T-helper 17 cell (primary cell): ENCODE measurements around the gene AXIN2. TPM values are rescaled to one million over a fixed set of nuclear protein-coding genes. Genes with fewer than 3 reads are reported as not detected.
A peak's percentile ranks its signal among the peaks of the same experiment; 100 is the strongest.
"Not testable (repeated sequence)": the region's sequence is repeated elsewhere in the genome, so short reads cannot be mapped to it uniquely, and the experiment has no call there.

Source experiments
- ATAC-seq: fragments of 150-1000 bp; cut with Tn5 transposase; 2 replicates; pipeline ENCODE4 v1.10.0; 2021; ENCODE audit warnings: mild to moderate bottlenecking, moderate library complexity
- DNase-seq, 3 donors: peaks; one replicate each; pipeline versions ENCODE4 v3.0.0 to v3.0.0-alpha.2; 2020 to 2021
- H3K9me3 ChIP-seq: one replicate; pipeline ENCODE4 v1.7.0; 2013; ENCODE audit warnings: low read length, mild to moderate bottlenecking; ENCODE audit not compliant: control insufficient read depth, poor library complexity, severe bottlenecking
- H3K27ac Mint-ChIP-seq: one replicate; pipeline ENCODE4 v1.8.0; 2022; ENCODE audit warnings: mild to moderate bottlenecking, moderate library complexity, mixed read lengths
- H3K27me3 Mint-ChIP-seq: one replicate; pipeline ENCODE4 v1.8.0; 2022; ENCODE audit warnings: mixed read lengths
- H3K36me3 Mint-ChIP-seq: one replicate; pipeline ENCODE4 v1.8.0; 2022; ENCODE audit warnings: low read depth, mixed read lengths
- H3K4me1 Mint-ChIP-seq: one replicate; pipeline ENCODE4 v1.8.0; 2022; ENCODE audit warnings: mild to moderate bottlenecking, mixed read lengths
- H3K4me3 Mint-ChIP-seq: one replicate; pipeline ENCODE4 v1.8.0; 2022; ENCODE audit warnings: mild to moderate bottlenecking, moderate library complexity, mixed read lengths
- total RNA-seq, 4 donors: library from RNA in 2 of 4; stranded (reverse) in 2 of 4; gene quantifications; one replicate each; pipeline ENCODE4 v1.2.3 and lab custom pipeline; 2022 to 2026

Gene AXIN2
- total RNA-seq, 2 donors from 2014 or later, result 28.4 to 31.6 TPM

DNA sequence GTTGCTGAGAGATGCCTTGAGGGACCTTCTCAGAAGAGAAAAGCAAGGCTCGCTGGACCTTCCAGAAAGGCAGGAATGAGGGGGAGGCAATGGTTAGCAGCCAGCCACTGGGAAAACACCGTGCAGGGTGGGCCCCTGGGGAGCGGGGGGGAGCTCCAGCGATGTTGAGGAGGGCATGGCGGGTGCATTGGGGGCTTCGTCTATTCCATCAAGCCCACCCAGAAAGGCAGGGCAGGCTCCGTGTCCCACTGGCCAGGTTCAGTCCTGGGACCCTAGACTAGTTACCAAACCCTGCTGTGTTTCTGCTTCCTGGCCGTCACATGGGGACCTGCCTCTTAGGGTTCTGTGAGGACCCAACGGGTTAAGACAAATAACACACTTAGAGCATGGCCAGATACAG, 64.6 kb downstream of the AXIN2 start:
- H3K9me3 ChIP-seq, result no peaks in the 10 kb centered on the region
- no peak for ATAC-seq
- H3K27me3 Mint-ChIP-seq, result peaks cover 8% of the 10 kb centered on the region
- no peak for DNase-seq
- H3K36me3 Mint-ChIP-seq, result peaks cover 4% of the 10 kb centered on the region
- H3K27ac Mint-ChIP-seq, result no peak overlapping the region
- H3K4me1 Mint-ChIP-seq, result peaks cover 14% of the 10 kb centered on the region
- H3K4me3 Mint-ChIP-seq, result no peak overlapping the region

DNA sequence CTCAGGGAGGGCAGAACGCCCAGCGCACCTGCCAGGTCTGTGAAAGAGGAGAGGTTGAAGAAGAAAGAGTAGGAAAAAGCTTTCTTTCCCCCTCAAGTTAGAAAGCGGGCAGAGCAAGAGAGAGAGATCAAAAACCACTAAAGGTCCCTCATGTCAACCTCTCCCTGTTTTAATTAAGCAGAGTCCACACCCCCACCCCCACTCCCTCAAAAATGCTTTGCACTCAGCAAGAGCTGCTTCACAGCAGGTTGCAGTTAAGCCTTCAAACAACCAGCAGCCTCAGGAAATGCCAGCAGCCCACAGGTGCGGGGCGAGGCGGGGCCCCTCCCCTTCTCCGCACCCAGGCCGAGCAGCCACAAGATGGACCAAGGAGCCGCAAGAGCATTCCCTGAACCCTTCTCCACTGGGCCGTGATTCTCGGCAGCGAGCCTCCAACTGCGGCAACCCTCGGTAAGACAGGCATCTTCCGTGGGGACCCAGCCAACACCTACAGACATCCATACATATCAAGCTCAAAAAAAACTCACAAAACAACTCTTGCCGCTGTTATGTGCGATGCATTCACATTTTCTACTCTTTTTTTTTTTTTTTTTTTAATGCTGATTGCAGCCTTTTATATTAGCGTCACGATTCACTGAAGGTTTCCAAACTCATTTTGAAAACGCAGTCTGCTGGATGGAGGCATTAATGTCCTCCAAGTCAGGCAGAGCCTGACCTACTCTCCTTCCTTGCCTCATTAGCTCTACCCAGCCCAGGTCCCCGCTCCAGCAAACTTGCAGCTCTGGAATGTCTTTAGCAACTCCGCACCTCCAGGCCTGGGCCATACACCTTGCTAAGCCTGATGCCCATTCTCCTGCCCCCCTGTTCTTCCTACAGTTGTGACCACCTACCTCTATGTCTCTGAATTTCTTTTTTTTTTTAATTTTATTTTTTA, 66.1 kb downstream of the AXIN2 start:
- ATAC-seq, result peak; percentile 56
- Mint-ChIP-seq H3K36me3 (peaks cover 5% of the 10 kb centered on the region), H3K4me1 (peaks cover 14% of the 10 kb centered on the region), H3K4me3 (peak overlapping the region; percentile 73), H3K27me3 (peaks cover 8% of the 10 kb centered on the region), H3K27ac (peak overlapping the region; percentile 11)
- no peaks in the 10 kb centered on the region for H3K9me3 ChIP-seq
- DNase-seq, result no peak

DNA sequence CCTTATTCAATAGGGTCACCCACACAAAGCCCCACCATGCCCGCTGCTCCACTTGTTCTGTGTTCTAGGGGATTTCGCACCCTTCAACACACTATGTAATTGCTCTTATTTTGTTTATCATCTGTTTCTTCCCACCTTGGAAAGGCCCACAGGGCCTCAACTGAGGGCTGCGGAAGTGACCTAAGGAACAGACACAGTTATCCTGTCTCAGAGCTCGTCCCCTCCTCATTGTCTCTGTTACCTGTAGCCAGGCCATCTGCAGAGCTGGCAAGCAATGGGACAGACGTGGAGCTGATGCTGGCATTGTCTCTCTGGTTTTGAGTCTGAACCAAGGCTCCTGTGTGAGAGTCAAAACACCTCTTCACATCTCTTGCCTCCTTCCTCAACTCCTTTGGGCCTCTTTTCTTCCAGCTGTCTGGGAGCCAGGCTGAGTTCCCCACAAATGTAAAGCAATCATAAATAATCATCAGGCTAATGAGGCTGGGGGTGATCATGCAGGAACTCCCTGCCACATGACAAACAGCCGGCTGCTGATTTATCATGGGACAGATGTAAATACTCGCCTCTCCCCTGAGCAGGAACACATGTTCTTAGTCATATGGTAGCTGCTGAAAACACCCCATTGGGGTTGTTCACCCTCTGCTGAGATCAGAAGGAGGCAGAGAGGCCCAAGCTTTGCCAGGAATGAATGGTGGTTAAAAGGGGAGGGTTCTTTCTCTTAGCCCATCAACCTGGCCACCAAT, 71.9 kb downstream of the AXIN2 start:
- no peak for ATAC-seq
- DNase-seq, result no peak
- Mint-ChIP-seq H3K27me3 (peaks cover 22% of the 10 kb centered on the region), H3K4me1 (peaks cover 2% of the 10 kb centered on the region), H3K4me3 (no peak overlapping the region), H3K36me3 (peaks cover 2% of the 10 kb centered on the region), H3K27ac (no peak overlapping the region)
- no peaks in the 10 kb centered on the region for H3K9me3 ChIP-seq

DNA sequence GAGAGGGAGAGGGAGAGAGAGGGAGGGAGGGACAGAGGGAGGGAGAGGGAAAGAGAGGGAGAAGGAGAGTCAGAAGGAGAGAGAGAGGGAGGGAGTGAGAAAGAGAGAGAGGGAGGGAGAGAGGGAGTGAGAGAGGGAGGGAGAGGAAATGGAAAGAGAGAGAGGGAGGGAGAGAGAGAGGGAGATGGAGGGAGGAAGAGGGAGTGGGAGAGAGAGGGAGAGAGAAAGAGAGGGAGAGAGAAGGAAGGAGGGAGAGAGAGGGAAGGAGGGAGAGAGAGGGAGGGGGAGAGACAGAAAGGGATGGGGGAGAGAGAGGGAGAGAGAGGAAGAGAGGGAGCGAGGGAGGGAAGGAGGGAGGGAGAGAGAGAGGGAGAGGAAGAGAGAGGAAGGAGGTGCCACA, 72.8 kb downstream of the AXIN2 start:
- H3K27ac Mint-ChIP-seq, result no peak overlapping the region
- peaks cover 22% of the 10 kb centered on the region for H3K27me3 Mint-ChIP-seq
- DNase-seq (no peak), ATAC-seq (no peak)
- no peak overlapping the region for H3K4me3 Mint-ChIP-seq
- peaks cover 2% of the 10 kb centered on the region for H3K36me3 Mint-ChIP-seq
- H3K4me1 Mint-ChIP-seq, result peaks cover 2% of the 10 kb centered on the region
- H3K9me3 ChIP-seq, result no peaks in the 10 kb centered on the region

DNA sequence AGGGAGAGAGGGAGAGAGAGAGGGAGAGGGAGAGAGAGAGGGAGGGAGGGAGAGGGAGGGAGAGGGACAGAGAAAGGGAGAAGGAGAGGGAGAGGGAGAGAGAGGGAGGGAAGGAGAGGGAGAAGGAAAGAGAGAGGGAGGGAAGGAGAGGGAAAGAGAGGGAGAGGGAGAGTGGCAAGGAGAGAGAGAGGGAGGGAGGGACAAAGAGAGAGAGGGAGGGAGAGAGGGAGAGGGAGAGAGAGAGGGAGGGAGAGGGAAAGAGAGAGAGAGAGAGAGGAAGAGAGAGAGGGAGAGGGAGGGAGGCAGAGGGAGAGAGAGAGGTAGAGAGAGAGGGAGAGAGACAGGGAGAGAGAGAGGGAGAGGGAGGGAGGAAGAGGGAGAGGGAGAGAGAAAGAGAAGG, 73.5 kb downstream of the AXIN2 start:
- ATAC-seq (no peak), DNase-seq (no peak)
- peaks cover 22% of the 10 kb centered on the region for H3K27me3 Mint-ChIP-seq
- H3K27ac Mint-ChIP-seq, result no peak overlapping the region
- H3K36me3 Mint-ChIP-seq, result peaks cover 2% of the 10 kb centered on the region
- no peaks in the 10 kb centered on the region for H3K9me3 ChIP-seq
- peaks cover 2% of the 10 kb centered on the region for H3K4me1 Mint-ChIP-seq
- no peak overlapping the region for H3K4me3 Mint-ChIP-seq

DNA sequence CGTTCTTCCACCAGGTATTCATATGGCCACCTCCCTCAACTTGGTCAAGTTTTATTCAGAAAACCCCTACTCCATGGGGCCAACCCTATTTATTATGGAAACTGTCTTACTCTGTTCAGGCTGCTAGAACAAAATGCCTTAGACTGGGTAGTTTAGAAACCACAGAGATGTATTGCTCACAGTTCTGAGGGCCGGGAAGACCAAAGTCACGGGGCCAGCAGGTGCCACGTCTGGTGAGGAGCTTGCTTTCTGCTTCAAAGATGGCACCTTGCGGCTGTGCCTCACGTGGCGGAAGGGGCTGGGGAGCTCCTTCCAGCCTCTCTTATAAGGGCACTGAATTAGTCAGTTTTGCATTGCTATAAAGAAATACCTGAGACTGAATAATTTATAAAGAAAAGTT, 74.3 kb downstream of the AXIN2 start:
- Mint-ChIP-seq H3K4me1 (peaks cover 4% of the 10 kb centered on the region), H3K36me3 (peaks cover 2% of the 10 kb centered on the region), H3K4me3 (no peak overlapping the region), H3K27ac (no peak overlapping the region), H3K27me3 (peaks cover 14% of the 10 kb centered on the region)
- ATAC-seq (no peak), DNase-seq (no peak)
- no peaks in the 10 kb centered on the region for H3K9me3 ChIP-seq

DNA sequence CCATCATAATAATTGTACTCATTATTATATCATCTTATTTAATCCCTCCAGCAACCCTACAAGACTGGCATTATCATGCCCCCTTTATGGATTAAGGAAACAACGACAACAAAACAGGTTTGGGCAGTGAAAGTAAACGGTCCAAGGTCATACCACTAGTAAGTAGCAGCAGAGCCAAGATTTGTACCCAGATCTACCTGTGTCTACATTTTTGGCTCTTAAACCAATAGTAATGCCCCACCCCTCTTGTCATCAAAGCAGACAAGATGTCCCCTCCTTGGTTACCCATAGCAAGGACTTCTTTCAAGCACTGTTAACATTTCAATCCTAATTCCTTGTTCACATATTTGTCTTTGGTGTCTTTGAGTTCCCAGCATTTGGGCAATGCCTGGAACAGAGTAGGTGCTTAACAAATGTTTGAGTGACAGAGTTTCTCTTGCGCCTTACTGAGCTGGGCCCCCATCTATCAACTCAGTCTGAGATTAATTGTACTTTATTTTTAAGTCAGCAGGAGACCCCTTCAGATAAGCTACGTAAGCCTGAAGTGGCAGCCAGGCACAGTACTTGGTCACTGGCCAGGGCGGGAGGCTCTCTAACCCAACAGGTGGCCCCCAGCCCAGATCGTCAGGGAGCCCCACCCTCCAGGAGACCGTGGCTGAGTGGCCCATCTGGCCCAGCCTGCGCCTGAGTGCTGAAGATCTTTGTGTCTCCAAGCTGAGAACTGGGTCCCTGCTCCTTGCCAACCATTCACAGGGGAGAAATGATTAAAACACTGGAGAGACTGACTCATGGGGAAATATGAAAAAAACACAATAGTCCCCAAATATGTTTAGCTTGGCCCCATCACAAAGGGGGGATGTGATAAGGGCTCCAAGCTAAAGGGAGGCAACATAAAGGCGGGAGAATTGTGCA, 75.8 kb downstream of the AXIN2 start:
- H3K4me1 Mint-ChIP-seq, result peaks cover 2% of the 10 kb centered on the region
- no peak overlapping the region for H3K27ac Mint-ChIP-seq
- ATAC-seq, result no peak

DNA sequence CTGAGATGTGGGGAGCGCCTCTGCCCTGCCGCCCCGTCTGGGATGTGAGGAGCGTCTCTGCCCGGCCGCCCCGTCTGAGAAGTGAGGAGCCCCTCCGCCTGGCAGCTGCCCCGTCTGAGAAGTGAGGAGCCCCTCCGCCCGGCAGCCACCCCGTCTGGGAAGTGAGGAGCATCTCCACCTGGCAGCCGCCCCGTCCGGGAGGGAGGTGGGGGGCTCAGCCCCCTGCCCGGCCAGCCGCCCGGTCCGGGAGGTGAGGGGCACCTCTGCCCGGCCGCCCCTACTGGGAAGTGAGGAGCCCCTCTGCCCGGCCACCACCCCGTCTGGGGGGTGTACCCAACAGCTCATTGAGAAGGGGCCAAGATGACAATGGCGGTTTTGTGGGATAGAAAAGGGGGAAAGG, 77.0 kb downstream of the AXIN2 start:
- H3K27me3 Mint-ChIP-seq, result peaks cover 14% of the 10 kb centered on the region
- not testable (repeated sequence) for H3K36me3 Mint-ChIP-seq, DNase-seq, H3K4me1 Mint-ChIP-seq, ATAC-seq, H3K4me3 Mint-ChIP-seq, H3K27ac Mint-ChIP-seq, H3K9me3 ChIP-seq

More for the DNA sequence above, 75.8 kb downstream of the AXIN2 start:
- H3K9me3 ChIP-seq, result no peaks in the 10 kb centered on the region
- Mint-ChIP-seq H3K4me3 (no peak overlapping the region), H3K27me3 (peaks cover 14% of the 10 kb centered on the region), H3K36me3 (no peaks in the 10 kb centered on the region)
- DNase-seq, result no peak

DNA sequence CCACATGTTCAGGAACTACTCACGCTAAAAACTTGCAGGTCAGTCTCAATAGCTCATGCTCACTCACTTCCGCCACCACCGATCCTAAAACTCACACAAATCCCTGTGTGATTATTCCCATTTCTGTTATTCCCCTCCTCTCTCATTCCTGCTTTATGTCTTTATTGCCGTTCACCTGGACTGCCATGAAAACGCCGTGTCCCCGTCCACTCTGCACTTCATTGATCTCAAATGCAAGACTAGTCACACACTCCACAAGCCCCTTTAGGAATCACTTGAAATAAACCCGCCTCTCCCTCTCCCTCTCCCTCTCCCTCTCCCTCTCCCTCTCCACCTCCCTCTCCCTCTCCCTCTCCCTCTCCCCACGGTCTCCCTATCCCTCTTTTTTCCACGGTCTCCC, 78.0 kb downstream of the AXIN2 start:
- Mint-ChIP-seq H3K4me3 (no peak overlapping the region), H3K36me3 (no peaks in the 10 kb centered on the region), H3K4me1 (peaks cover 2% of the 10 kb centered on the region), H3K27me3 (peaks cover 14% of the 10 kb centered on the region), H3K27ac (no peak overlapping the region)
- ATAC-seq (no peak), DNase-seq (no peak)
- H3K9me3 ChIP-seq, result no peaks in the 10 kb centered on the region

DNA sequence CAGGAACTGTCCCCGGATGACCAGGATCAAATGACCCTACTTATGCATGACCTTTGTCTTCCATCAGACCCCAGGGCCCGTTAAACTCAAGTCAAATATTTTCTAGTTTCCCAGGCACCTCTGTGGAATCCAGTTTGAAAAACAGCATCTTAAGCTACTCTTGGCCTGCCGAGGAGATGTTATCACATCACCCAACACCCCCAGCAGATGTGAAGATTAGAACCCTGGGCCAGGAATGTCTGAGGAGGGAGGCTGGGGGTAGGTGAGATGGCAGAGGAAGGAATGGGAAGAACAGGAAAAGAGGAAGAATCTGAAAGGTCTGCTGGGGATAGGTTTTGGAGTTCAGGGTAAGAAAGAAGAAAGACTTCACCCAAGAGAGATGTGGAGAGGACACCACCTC, 79.2 kb downstream of the AXIN2 start:
- no peak for ATAC-seq
- no peak overlapping the region for H3K4me3 Mint-ChIP-seq

DNA sequence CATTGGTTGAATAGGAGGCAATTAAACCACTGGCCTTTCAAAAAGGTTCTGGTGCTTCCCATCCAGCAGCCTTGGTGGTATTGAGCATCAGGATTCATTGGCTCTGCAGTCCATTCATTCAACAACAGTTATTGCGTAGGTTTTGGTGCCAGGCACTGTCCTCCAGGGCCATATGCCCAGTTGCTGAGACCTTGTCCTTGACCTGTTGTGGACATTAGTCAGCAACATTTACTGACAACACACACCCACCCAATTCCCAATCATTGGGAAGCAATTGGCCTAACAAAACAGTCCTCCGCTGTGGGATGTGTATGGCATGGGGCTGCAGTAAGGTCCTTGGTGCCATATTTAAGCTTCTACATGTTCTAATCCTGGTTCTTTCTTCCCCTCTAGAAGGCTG, 82.2 kb downstream of the AXIN2 start:
- Mint-ChIP-seq H3K4me1 (peaks cover 2% of the 10 kb centered on the region), H3K27ac (no peak overlapping the region), H3K4me3 (no peak overlapping the region), H3K36me3 (no peaks in the 10 kb centered on the region), H3K27me3 (peaks cover 11% of the 10 kb centered on the region)
- DNase-seq (no peak), ATAC-seq (no peak)
- H3K9me3 ChIP-seq, result no peaks in the 10 kb centered on the region

More for the DNA sequence above, 79.2 kb downstream of the AXIN2 start:
- Mint-ChIP-seq H3K27ac (no peak overlapping the region), H3K27me3 (peaks cover 14% of the 10 kb centered on the region), H3K4me1 (peaks cover 2% of the 10 kb centered on the region), H3K36me3 (no peaks in the 10 kb centered on the region)
- H3K9me3 ChIP-seq, result no peaks in the 10 kb centered on the region
- no peak for DNase-seq
